ENCODE measurements around the gene SHISA7.

GRCh38 chr19:55387736-55388497, 55.2 kb downstream of the SHISA7 start:
- no peak for TF ChIP-seq CTCF (IDR thresholded peaks at IDR 0.05; ENCODE audit: insufficient read depth, low read length)
- TF ChIP-seq POLR2AphosphoS5 (IDR thresholded peaks at IDR 0.05; ENCODE audit: low read depth) = no peak
- TF ChIP-seq REST (IDR thresholded peaks at IDR 0.05; ENCODE audit: insufficient replicate concordance, low read depth) = no peak
- TF ChIP-seq GABPA (IDR thresholded peaks at IDR 0.05; ENCODE audit: low read depth) = no peak
- no peak for TF ChIP-seq SPI1 (IDR thresholded peaks at IDR 0.05; ENCODE audit: borderline replicate concordance, low read depth)
